ENCODE results near the gene SLC5A5. TPM values are rescaled to one million over a fixed set of nuclear protein-coding genes. Genes with fewer than 3 reads are reported as not detected.

Gene SLC5A5
- polyA plus RNA-seq, result not detected
- long read RNA-seq, donor 1, result 0 reads
- long read RNA-seq, donor 2, result 0 reads
- long read RNA-seq, donor 3, result 0 reads
- long read RNA-seq, donor 4, result 0 reads
- long read RNA-seq, donor 5, result 0 reads
- long read RNA-seq, donor 6, result 0 reads
- long read RNA-seq, donor 7, result 0 reads
- long read RNA-seq, donor 8, result 0 reads
- long read RNA-seq, donor 9, result 0 reads
- long read RNA-seq, donor 10, result 0 reads
- long read RNA-seq, donor 11, result 0 reads

GRCh38 chr19:17871878-17872250, at the start of gene SLC5A5:
TSS of gene SLC5A5 (plus strand) at chr19:17871945. CDS start at chr19:17872320, 375 bp downstream.
- WGBS (ENCODE audit: insufficient coverage, low lambda C conversion rate), result no CpG with 5 or more reads among the region's 26 CpGs
- Histone ChIP-seq H3K4me3 (ENCODE audit: low read length) (no peak within 1 kb of the TSS), H3K36me3 (ENCODE audit: control insufficient read depth, insufficient read depth, low read length) (no peaks in the 10 kb centered on the region), H3K27ac (ENCODE audit: low read length) (no peak within 1 kb of the TSS), H3K9me3 (ENCODE audit: control insufficient read depth, low read depth, low read length) (peaks cover 8% of the 10 kb centered on the region), H3K4me1 (ENCODE audit: control insufficient read depth, insufficient read depth, low read length) (peaks cover 4% of the 10 kb centered on the region), H3K27me3 (ENCODE audit: control insufficient read depth, insufficient read depth, low read length) (peaks cover 73% of the 10 kb centered on the region)
- no peak for DNase-seq

- Histone ChIP-seq H3K9me3 (ENCODE audit: control insufficient read depth, low read depth, low read length) (no peaks in the 10 kb centered on the region), H3K4me1 (ENCODE audit: control insufficient read depth, insufficient read depth, low read length) (no peaks in the 10 kb centered on the region), H3K27ac (ENCODE audit: low read length) (no peak overlapping the region), H3K4me3 (ENCODE audit: low read length) (no peak overlapping the region), H3K36me3 (ENCODE audit: control insufficient read depth, insufficient read depth, low read length) (no peaks in the 10 kb centered on the region), H3K27me3 (ENCODE audit: control insufficient read depth, insufficient read depth, low read length) (no peaks in the 10 kb centered on the region)
- 60% methylated on average over 1 of the region's 8 CpGs for WGBS (ENCODE audit: insufficient coverage, low lambda C conversion rate)
- no peak for DNase-seq
These were observed 47.4 kb upstream of the SLC5A5 start for GRCh38 chr19:17824339-17824738.

GRCh38 chr19:17826508-17827056, 45.2 kb upstream of the SLC5A5 start:
- no peak for DNase-seq
- no peak overlapping the region for H3K27ac ChIP-seq (ENCODE audit: low read length)
- peaks cover 3% of the 10 kb centered on the region for H3K9me3 ChIP-seq (ENCODE audit: control insufficient read depth, low read depth, low read length)
- H3K36me3 ChIP-seq (ENCODE audit: control insufficient read depth, insufficient read depth, low read length), result no peaks in the 10 kb centered on the region
- H3K4me1 ChIP-seq (ENCODE audit: control insufficient read depth, insufficient read depth, low read length), result peaks cover 6% of the 10 kb centered on the region
- WGBS (ENCODE audit: insufficient coverage, low lambda C conversion rate), result no CpG with 5 or more reads among the region's 13 CpGs
- no peak overlapping the region for H3K4me3 ChIP-seq (ENCODE audit: low read length)
- H3K27me3 ChIP-seq (ENCODE audit: control insufficient read depth, insufficient read depth, low read length), result peaks cover 3% of the 10 kb centered on the region

- Histone ChIP-seq H3K9me3 (ENCODE audit: control insufficient read depth, low read depth, low read length) (peaks cover 4% of the 10 kb centered on the region), H3K4me3 (ENCODE audit: low read length) (peak overlapping the region; percentile 43), H3K27me3 (ENCODE audit: control insufficient read depth, insufficient read depth, low read length) (peaks cover 6% of the 10 kb centered on the region), H3K4me1 (ENCODE audit: control insufficient read depth, insufficient read depth, low read length) (peaks cover 8% of the 10 kb centered on the region), H3K36me3 (ENCODE audit: control insufficient read depth, insufficient read depth, low read length) (no peaks in the 10 kb centered on the region), H3K27ac (ENCODE audit: low read length) (peak overlapping the region; percentile 45)
- 12% methylated on average over 3 of the region's 29 CpGs for WGBS (ENCODE audit: insufficient coverage, low lambda C conversion rate)
- DNase-seq, result peak; percentile 14 to 37
These were observed 41.7 kb upstream of the SLC5A5 start for GRCh38 chr19:17829855-17830566.

GRCh38 chr19:17830567-17831418, 41.0 kb upstream of the SLC5A5 start:
- peak overlapping the region; percentile 45 for H3K27ac ChIP-seq (ENCODE audit: low read length)
- peak overlapping the region; percentile 43 for H3K4me3 ChIP-seq (ENCODE audit: low read length)
- no CpG with 5 or more reads among the region's 50 CpGs for WGBS (ENCODE audit: insufficient coverage, low lambda C conversion rate)
- peaks cover 6% of the 10 kb centered on the region for H3K27me3 ChIP-seq (ENCODE audit: control insufficient read depth, insufficient read depth, low read length)
- peaks cover 8% of the 10 kb centered on the region for H3K4me1 ChIP-seq (ENCODE audit: control insufficient read depth, insufficient read depth, low read length)
- peaks cover 4% of the 10 kb centered on the region for H3K9me3 ChIP-seq (ENCODE audit: control insufficient read depth, low read depth, low read length)
- peak; percentile 71 to 74 for DNase-seq
- H3K36me3 ChIP-seq (ENCODE audit: control insufficient read depth, insufficient read depth, low read length), result peaks cover under 1% of the 10 kb centered on the region

GRCh38 chr19:17831419-17831888, 40.3 kb upstream of the SLC5A5 start:
- Histone ChIP-seq H3K4me1 (ENCODE audit: control insufficient read depth, insufficient read depth, low read length) (peaks cover 8% of the 10 kb centered on the region), H3K9me3 (ENCODE audit: control insufficient read depth, low read depth, low read length) (peaks cover 4% of the 10 kb centered on the region), H3K4me3 (ENCODE audit: low read length) (peak overlapping the region; percentile 5), H3K27ac (ENCODE audit: low read length) (no peak overlapping the region), H3K36me3 (ENCODE audit: control insufficient read depth, insufficient read depth, low read length) (peaks cover 2% of the 10 kb centered on the region), H3K27me3 (ENCODE audit: control insufficient read depth, insufficient read depth, low read length) (peaks cover 6% of the 10 kb centered on the region)
- WGBS (ENCODE audit: insufficient coverage, low lambda C conversion rate), result no CpG with 5 or more reads among the region's 25 CpGs
- DNase-seq, result no peak

- Histone ChIP-seq H3K4me1 (ENCODE audit: control insufficient read depth, insufficient read depth, low read length) (peaks cover 8% of the 10 kb centered on the region), H3K27ac (ENCODE audit: low read length) (no peak overlapping the region), H3K36me3 (ENCODE audit: control insufficient read depth, insufficient read depth, low read length) (peaks cover 2% of the 10 kb centered on the region), H3K27me3 (ENCODE audit: control insufficient read depth, insufficient read depth, low read length) (peaks cover 6% of the 10 kb centered on the region), H3K4me3 (ENCODE audit: low read length) (no peak overlapping the region), H3K9me3 (ENCODE audit: control insufficient read depth, low read depth, low read length) (peaks cover 4% of the 10 kb centered on the region)
- no peak for DNase-seq
- WGBS (ENCODE audit: insufficient coverage, low lambda C conversion rate), result 80% methylated on average over 1 of the region's 17 CpGs
These were observed 39.1 kb upstream of the SLC5A5 start for GRCh38 chr19:17832443-17833208.

GRCh38 chr19:17834350-17835181, 37.2 kb upstream of the SLC5A5 start:
- Histone ChIP-seq H3K36me3 (ENCODE audit: control insufficient read depth, insufficient read depth, low read length) (peaks cover 6% of the 10 kb centered on the region), H3K27me3 (ENCODE audit: control insufficient read depth, insufficient read depth, low read length) (peaks cover 6% of the 10 kb centered on the region), H3K9me3 (ENCODE audit: control insufficient read depth, low read depth, low read length) (peaks cover 4% of the 10 kb centered on the region), H3K4me3 (ENCODE audit: low read length) (no peak overlapping the region), H3K4me1 (ENCODE audit: control insufficient read depth, insufficient read depth, low read length) (peaks cover 8% of the 10 kb centered on the region), H3K27ac (ENCODE audit: low read length) (no peak overlapping the region)
- DNase-seq, result no peak
- WGBS (ENCODE audit: insufficient coverage, low lambda C conversion rate), result no CpG with 5 or more reads among the region's 27 CpGs

All from large intestine (tissue), 12 donors.